ENCODE data around the gene ARFGEF3.
"Not testable (repeated sequence)": the region's sequence is repeated elsewhere in the genome, so short reads cannot be mapped to it uniquely, and the experiment has no call there.

ARFGEF3 gene

GRCh38 chr6:138161338-138162110 lies at the start of gene ARFGEF3:
ARFGEF3 (plus strand) TSS chr6:138161939; CDS start chr6:138162087, 148 bp downstream.
- peak within 1 kb of the TSS; percentile 78 for H3K4me3 ChIP-seq (ENCODE audit: low read depth, low read length)

GRCh38 chr6:138113588-138114210 lies 48.0 kb upstream of the ARFGEF3 start:
- H3K4me3 ChIP-seq (ENCODE audit: low read depth, low read length), result no peak overlapping the region

- H3K4me3 ChIP-seq (ENCODE audit: low read depth, low read length), result no peak overlapping the region
These were observed 46.5 kb upstream of the ARFGEF3 start for GRCh38 chr6:138115201-138115600.

GRCh38 chr6:138115877-138116660 lies 45.7 kb upstream of the ARFGEF3 start:
- no peak overlapping the region for H3K4me3 ChIP-seq (ENCODE audit: low read depth, low read length)

GRCh38 chr6:138116661-138116999 lies 45.1 kb upstream of the ARFGEF3 start:
- H3K4me3 ChIP-seq (ENCODE audit: low read depth, low read length), result no peak overlapping the region

- H3K4me3 ChIP-seq (ENCODE audit: low read depth, low read length), result no peak overlapping the region
These were observed 44.3 kb upstream of the ARFGEF3 start for GRCh38 chr6:138117376-138117914.

- H3K4me3 ChIP-seq (ENCODE audit: low read depth, low read length), result not testable (repeated sequence)
These were observed 42.5 kb upstream of the ARFGEF3 start for GRCh38 chr6:138119229-138119628.

GRCh38 chr6:138119976-138120375 lies 41.8 kb upstream of the ARFGEF3 start:
- H3K4me3 ChIP-seq (ENCODE audit: low read depth, low read length), result no peak overlapping the region

- H3K4me3 ChIP-seq (ENCODE audit: low read depth, low read length), result no peak overlapping the region
These were observed 37.6 kb upstream of the ARFGEF3 start for GRCh38 chr6:138124096-138124495.

- no peak overlapping the region for H3K4me3 ChIP-seq (ENCODE audit: low read depth, low read length)
These were observed 33.6 kb upstream of the ARFGEF3 start for GRCh38 chr6:138128096-138128495.

- no peak overlapping the region for H3K4me3 ChIP-seq (ENCODE audit: low read depth, low read length)
These were observed 32.5 kb upstream of the ARFGEF3 start for GRCh38 chr6:138129190-138129589.

GRCh38 chr6:138142806-138143205 lies 18.9 kb upstream of the ARFGEF3 start:
- no peak overlapping the region for H3K4me3 ChIP-seq (ENCODE audit: low read depth, low read length)

- no peak overlapping the region for H3K4me3 ChIP-seq (ENCODE audit: low read depth, low read length)
These were observed 16.3 kb upstream of the ARFGEF3 start for GRCh38 chr6:138145402-138145801.

GRCh38 chr6:138146544-138146943 lies 15.2 kb upstream of the ARFGEF3 start:
- H3K4me3 ChIP-seq (ENCODE audit: low read depth, low read length), result no peak overlapping the region

- no peak overlapping the region for H3K4me3 ChIP-seq (ENCODE audit: low read depth, low read length)
These were observed 6.3 kb upstream of the ARFGEF3 start for GRCh38 chr6:138155443-138155842.

GRCh38 chr6:138157986-138158638 lies 3.6 kb upstream of the ARFGEF3 start:
- H3K4me3 ChIP-seq (ENCODE audit: low read depth, low read length), result no peak overlapping the region

- no peak overlapping the region for H3K4me3 ChIP-seq (ENCODE audit: low read depth, low read length)
These were observed 2.5 kb upstream of the ARFGEF3 start for GRCh38 chr6:138159246-138159645.

- H3K4me3 ChIP-seq (ENCODE audit: low read depth, low read length), result no peak overlapping the region
These were observed 1.2 kb upstream of the ARFGEF3 start for GRCh38 chr6:138160329-138161087.

GRCh38 chr6:138161088-138161337 lies 726 bp upstream of the ARFGEF3 start:
- H3K4me3 ChIP-seq (ENCODE audit: low read depth, low read length), result no peak overlapping the region

- H3K4me3 ChIP-seq (ENCODE audit: low read depth, low read length), result peak overlapping the region; percentile 78
These were observed 594 bp downstream of the ARFGEF3 start for GRCh38 chr6:138162111-138162954.

Measured in iPS-11a (cell line).